Thyroid gland (tissue), 4 donors: Measurements from ENCODE around the gene EFCAB6.

Experiments
- CTCF ChIP-seq, 6 experiments: fragments of 200-600 bp in 3 of 6; fragments of 450-650 bp in 3 of 6; sonication (generic) in 3 of 6; IDR thresholded peaks; one replicate each; pipeline ENCODE4 v1.5.1; 2016 to 2019; ENCODE audit warnings: antibody characterized with exemption in 6 of 6, mild to moderate bottlenecking in 2 of 6, inconsistent platforms in 1 of 6, moderate library complexity in 1 of 6
- POLR2A ChIP-seq, 2 donors: fragments of 450-650 bp; IDR thresholded peaks; one replicate each; pipeline ENCODE4 v1.6.1; 2017; ENCODE audit warnings: antibody characterized with exemption in 2 of 2, mild to moderate bottlenecking in 2 of 2, moderate library complexity in 1 of 2

- TF ChIP-seq CTCF (IDR thresholded peaks at IDR 0.05) (no peak), POLR2A (IDR thresholded peaks at IDR 0.05) (no peak)
These were observed 27.7 kb upstream of the EFCAB6 start for GRCh38 chr22:43839781-43840180.
